WTC11 (cell line): ENCODE measurements around the gene CCDC112.

ENCODE experiments used
- CREM ChIP-seq: sonication (generic); formaldehyde crosslinking; IDR thresholded peaks from 2 replicates; pipeline ENCODE4 v1.8.1; 2022; ENCODE audit warnings: mild to moderate bottlenecking, missing genetic modification reagents, moderate library complexity
- ELF4 ChIP-seq: sonication (generic); formaldehyde crosslinking; IDR thresholded peaks from 2 replicates; pipeline ENCODE4 v1.8.1; 2022; ENCODE audit warnings: low read depth, mild to moderate bottlenecking, moderate library complexity, missing genetic modification reagents
- FOXJ3 ChIP-seq: sonication (generic); formaldehyde crosslinking; IDR thresholded peaks from 2 replicates; pipeline ENCODE4 v1.9.0; 2021; ENCODE audit warnings: missing genetic modification reagents, mild to moderate bottlenecking, borderline replicate concordance
- FOXK1 ChIP-seq: sonication (generic); formaldehyde crosslinking; IDR thresholded peaks from 2 replicates; pipeline ENCODE4 v1.8.0; 2022; ENCODE audit warnings: mild to moderate bottlenecking, moderate library complexity, missing genetic modification reagents
- JUN ChIP-seq: sonication (generic); formaldehyde crosslinking; IDR thresholded peaks from 2 replicates; pipeline ENCODE4 v1.8.0; 2023; ENCODE audit warnings: mild to moderate bottlenecking, missing genetic modification reagents
- NFE2L1 ChIP-seq: sonication (generic); formaldehyde crosslinking; IDR thresholded peaks from 2 replicates; pipeline ENCODE4 v1.8.1; 2023; ENCODE audit warnings: missing genetic modification reagents
- NR3C1 ChIP-seq: sonication (generic); formaldehyde crosslinking; conservative IDR thresholded peaks from 2 replicates; pipeline ENCODE4 v1.8.1; 2023; ENCODE audit warnings: low read depth, mild to moderate bottlenecking, missing genetic modification reagents
- RORB ChIP-seq: fragments of 250-450 bp; sonication (Bioruptor Pico); IDR thresholded peaks from 2 replicates; pipeline ENCODE4 v1.9.0; 2021; ENCODE audit warnings: mild to moderate bottlenecking
- SMAD3 ChIP-seq: sonication (generic); formaldehyde crosslinking; IDR thresholded peaks from 2 replicates; pipeline ENCODE4 v1.8.0; 2022; ENCODE audit warnings: missing genetic modification reagents, mild to moderate bottlenecking, borderline replicate concordance
- SP1 ChIP-seq: sonication (generic); formaldehyde crosslinking; conservative IDR thresholded peaks from 2 replicates; pipeline ENCODE4 v1.8.1; 2022; ENCODE audit warnings: missing genetic modification reagents
- TF ChIP-seq, protein P1 (sequence below): fragments of 200-600 bp; IDR thresholded peaks from 2 replicates; pipeline ENCODE4 v1.8.0; 2022; ENCODE audit warnings: antibody characterized with exemption
- TF ChIP-seq, protein P2 (sequence below): sonication (generic); formaldehyde crosslinking; IDR thresholded peaks from 2 replicates; pipeline ENCODE4 v1.8.0; 2022; ENCODE audit warnings: mild to moderate bottlenecking, missing genetic modification reagents
- TF ChIP-seq, protein P3 (sequence below): sonication (generic); formaldehyde crosslinking; conservative IDR thresholded peaks from 2 replicates; pipeline ENCODE4 v1.8.1; 2022; ENCODE audit warnings: mild to moderate bottlenecking, missing genetic modification reagents
- TF ChIP-seq, protein P4 (sequence below): fragments of 250-450 bp; sonication (Bioruptor Pico); IDR thresholded peaks from 2 replicates; pipeline ENCODE4 v1.9.0; 2021; ENCODE audit warnings: moderate library complexity, mild to moderate bottlenecking, inconsistent platforms, borderline replicate concordance

DNA sequence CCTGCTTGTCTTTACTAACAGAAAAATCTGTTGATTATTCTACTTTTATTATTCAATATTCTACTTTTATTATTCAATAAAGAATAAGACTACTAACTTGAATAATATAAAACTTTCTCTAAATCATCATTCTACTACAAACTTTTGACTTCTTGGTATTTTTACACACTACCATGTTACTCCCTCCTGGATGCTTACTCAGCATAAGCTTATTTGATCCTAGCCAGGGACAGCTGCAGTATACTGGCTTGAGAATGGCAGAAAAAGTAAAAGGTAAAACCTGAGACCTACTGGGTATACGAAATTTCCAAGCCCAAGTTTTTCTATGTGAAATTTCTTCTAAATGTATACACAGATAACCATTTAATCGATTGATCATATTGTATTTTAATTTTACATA is 59.9 kb downstream of the CCDC112 start:
- TF ChIP-seq SMAD3, result no peak
- TF ChIP-seq, protein P1, sequence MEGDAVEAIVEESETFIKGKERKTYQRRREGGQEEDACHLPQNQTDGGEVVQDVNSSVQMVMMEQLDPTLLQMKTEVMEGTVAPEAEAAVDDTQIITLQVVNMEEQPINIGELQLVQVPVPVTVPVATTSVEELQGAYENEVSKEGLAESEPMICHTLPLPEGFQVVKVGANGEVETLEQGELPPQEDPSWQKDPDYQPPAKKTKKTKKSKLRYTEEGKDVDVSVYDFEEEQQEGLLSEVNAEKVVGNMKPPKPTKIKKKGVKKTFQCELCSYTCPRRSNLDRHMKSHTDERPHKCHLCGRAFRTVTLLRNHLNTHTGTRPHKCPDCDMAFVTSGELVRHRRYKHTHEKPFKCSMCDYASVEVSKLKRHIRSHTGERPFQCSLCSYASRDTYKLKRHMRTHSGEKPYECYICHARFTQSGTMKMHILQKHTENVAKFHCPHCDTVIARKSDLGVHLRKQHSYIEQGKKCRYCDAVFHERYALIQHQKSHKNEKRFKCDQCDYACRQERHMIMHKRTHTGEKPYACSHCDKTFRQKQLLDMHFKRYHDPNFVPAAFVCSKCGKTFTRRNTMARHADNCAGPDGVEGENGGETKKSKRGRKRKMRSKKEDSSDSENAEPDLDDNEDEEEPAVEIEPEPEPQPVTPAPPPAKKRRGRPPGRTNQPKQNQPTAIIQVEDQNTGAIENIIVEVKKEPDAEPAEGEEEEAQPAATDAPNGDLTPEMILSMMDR, result no peak
- TF ChIP-seq, protein P2, sequence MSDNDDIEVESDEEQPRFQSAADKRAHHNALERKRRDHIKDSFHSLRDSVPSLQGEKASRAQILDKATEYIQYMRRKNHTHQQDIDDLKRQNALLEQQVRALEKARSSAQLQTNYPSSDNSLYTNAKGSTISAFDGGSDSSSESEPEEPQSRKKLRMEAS (CRISPR knock-in tag), result no peak
- TF ChIP-seq FOXK1, result no peak
- TF ChIP-seq NFE2L1 (CRISPR knock-in tag), result no peak
- no peak for TF ChIP-seq FOXJ3 (CRISPR knock-in tag)
- TF ChIP-seq ELF4, result no peak
- no peak for TF ChIP-seq NR3C1
- TF ChIP-seq JUN (CRISPR knock-in tag), result no peak
- TF ChIP-seq RORB, result no peak
- TF ChIP-seq, protein P3, sequence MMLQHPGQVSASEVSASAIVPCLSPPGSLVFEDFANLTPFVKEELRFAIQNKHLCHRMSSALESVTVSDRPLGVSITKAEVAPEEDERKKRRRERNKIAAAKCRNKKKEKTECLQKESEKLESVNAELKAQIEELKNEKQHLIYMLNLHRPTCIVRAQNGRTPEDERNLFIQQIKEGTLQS (CRISPR knock-in tag), result no peak
- no peak for TF ChIP-seq SP1 (CRISPR knock-in tag)
- TF ChIP-seq, protein P4, sequence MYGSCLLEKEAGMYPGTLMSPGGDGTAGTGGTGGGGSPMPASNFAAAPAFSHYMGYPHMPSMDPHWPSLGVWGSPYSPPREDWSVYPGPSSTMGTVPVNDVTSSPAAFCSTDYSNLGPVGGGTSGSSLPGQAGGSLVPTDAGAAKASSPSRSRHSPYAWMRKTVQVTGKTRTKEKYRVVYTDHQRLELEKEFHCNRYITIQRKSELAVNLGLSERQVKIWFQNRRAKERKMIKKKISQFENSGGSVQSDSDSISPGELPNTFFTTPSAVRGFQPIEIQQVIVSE (CRISPR knock-in tag), result no peak
- TF ChIP-seq CREM (CRISPR knock-in tag), result no peak
